ENCODE data around the gene ME1. TPM values are rescaled to one million over a fixed set of nuclear protein-coding genes. Genes with fewer than 3 reads are reported as not detected.
"Not testable (repeated sequence)": the region's sequence is repeated elsewhere in the genome, so short reads cannot be mapped to it uniquely, and the experiment has no call there.

Gene ME1
- total and polyA plus RNA-seq, 2 experiments from 2014 or later, result 4.0 to 10.0 TPM

- H3K9ac ChIP-seq, result no peak overlapping the region
These were observed 76.1 kb downstream of the ME1 start for GRCh38 chr6:83354747-83355146.

GRCh38 chr6:83352424-83353061 is 78.3 kb downstream of the ME1 start:
- H3F3A ChIP-seq (ENCODE audit: insufficient read depth), result no peaks in the 10 kb centered on the region
- no peaks in the 10 kb centered on the region for H3K4me1 ChIP-seq (ENCODE audit: insufficient read depth)
- H3K4me2 ChIP-seq (ENCODE audit: unreplicated experiment), result no peak overlapping the region
- no peak overlapping the region for H3K27ac ChIP-seq
- no peaks in the 10 kb centered on the region for H4K20me1 ChIP-seq (ENCODE audit: insufficient read depth)
- no peaks in the 10 kb centered on the region for H3K9me3 ChIP-seq (ENCODE audit: low read depth)
- no peaks in the 10 kb centered on the region for H3K36me3 ChIP-seq (ENCODE audit: low read depth)
- TF ChIP-seq EZH2 (IDR thresholded peaks at IDR 0.05; ENCODE audit: insufficient read depth, poor library complexity, severe bottlenecking) (no peak), EZH2phosphoT487 (IDR thresholded peaks at IDR 0.05; ENCODE audit: insufficient read depth, low read depth) (no peak)
- no peak overlapping the region for H2AFZ ChIP-seq
- H3K4me3 ChIP-seq, result no peak overlapping the region
- DNase-seq, result peak; percentile 6
- WGBS, 2 experiments (ENCODE audit: low coverage in 1 of 2, low lambda C conversion rate in 2 of 2, missing lambda C conversion rate in 2 of 2), result 50 to 63% methylated on average over 3 of the region's 3 CpGs
- in situ Hi-C loops (cut with MboI), result no loop called here
- H3K27me3 ChIP-seq (replicated peaks; ENCODE audit: insufficient read depth), result no peaks in the 10 kb centered on the region
- H3K9ac ChIP-seq, result no peak overlapping the region
- H3K79me2 ChIP-seq (ENCODE audit: insufficient read depth), result no peaks in the 10 kb centered on the region
- no peaks in the 10 kb centered on the region for H3K9me2 ChIP-seq (ENCODE audit: insufficient read depth)

More at GRCh38 chr6:83354747-83355146, 76.1 kb downstream of the ME1 start:
- WGBS, 2 experiments (ENCODE audit: low coverage in 1 of 2, low lambda C conversion rate in 2 of 2, missing lambda C conversion rate in 2 of 2), result 72 to 80% methylated on average over 1 of the region's 1 CpG
- Histone ChIP-seq H3K9me3 (ENCODE audit: low read depth) (no peaks in the 10 kb centered on the region), H3F3A (ENCODE audit: insufficient read depth) (no peaks in the 10 kb centered on the region), H3K9me2 (ENCODE audit: insufficient read depth) (no peaks in the 10 kb centered on the region), H3K4me3 (no peak overlapping the region), H3K79me2 (ENCODE audit: insufficient read depth) (no peaks in the 10 kb centered on the region), H3K27me3 (replicated peaks; ENCODE audit: insufficient read depth) (no peaks in the 10 kb centered on the region), H4K20me1 (ENCODE audit: insufficient read depth) (no peaks in the 10 kb centered on the region), H3K4me2 (ENCODE audit: unreplicated experiment) (no peak overlapping the region), H3K36me3 (ENCODE audit: low read depth) (no peaks in the 10 kb centered on the region), H2AFZ (no peak overlapping the region), H3K4me1 (ENCODE audit: insufficient read depth) (no peaks in the 10 kb centered on the region), H3K27ac (no peak overlapping the region)
- in situ Hi-C loops (cut with MboI), result no loop called here
- no peak for TF ChIP-seq EZH2 (IDR thresholded peaks at IDR 0.05; ENCODE audit: insufficient read depth, poor library complexity, severe bottlenecking)
- no peak for TF ChIP-seq EZH2phosphoT487 (IDR thresholded peaks at IDR 0.05; ENCODE audit: insufficient read depth, low read depth)
- DNase-seq, result no peak

- H3K4me2 ChIP-seq (ENCODE audit: unreplicated experiment), result no peak overlapping the region
- no peaks in the 10 kb centered on the region for H3F3A ChIP-seq (ENCODE audit: insufficient read depth)
- no peak overlapping the region for H3K9ac ChIP-seq
- DNase-seq, result no peak
- TF ChIP-seq EZH2 (IDR thresholded peaks at IDR 0.05; ENCODE audit: insufficient read depth, poor library complexity, severe bottlenecking), result no peak
- H3K4me3 ChIP-seq, result no peak overlapping the region
- no peaks in the 10 kb centered on the region for H3K9me3 ChIP-seq (ENCODE audit: low read depth)
- H3K36me3 ChIP-seq (ENCODE audit: low read depth), result no peaks in the 10 kb centered on the region
- no peaks in the 10 kb centered on the region for H3K4me1 ChIP-seq (ENCODE audit: insufficient read depth)
- H3K27me3 ChIP-seq (replicated peaks; ENCODE audit: insufficient read depth), result no peaks in the 10 kb centered on the region
- no peaks in the 10 kb centered on the region for H3K79me2 ChIP-seq (ENCODE audit: insufficient read depth)
- H3K27ac ChIP-seq, result no peak overlapping the region
- in situ Hi-C loops (cut with MboI), result no loop called here
- H3K9me2 ChIP-seq (ENCODE audit: insufficient read depth), result no peaks in the 10 kb centered on the region
- H2AFZ ChIP-seq, result no peak overlapping the region
- WGBS, 2 experiments (ENCODE audit: low coverage in 1 of 2, low lambda C conversion rate in 2 of 2, missing lambda C conversion rate in 2 of 2), result 84 to 88% methylated on average over 3 of the region's 3 CpGs
- no peaks in the 10 kb centered on the region for H4K20me1 ChIP-seq (ENCODE audit: insufficient read depth)
These were observed 87.7 kb downstream of the ME1 start for GRCh38 chr6:83343121-83343520.

- Histone ChIP-seq H3K27me3 (replicated peaks; ENCODE audit: insufficient read depth) (no peaks in the 10 kb centered on the region), H3K27ac (no peak overlapping the region), H3K4me1 (ENCODE audit: insufficient read depth) (no peaks in the 10 kb centered on the region), H3K36me3 (ENCODE audit: low read depth) (no peaks in the 10 kb centered on the region), H3K4me3 (no peak overlapping the region), H3F3A (ENCODE audit: insufficient read depth) (no peaks in the 10 kb centered on the region), H3K9me3 (ENCODE audit: low read depth) (no peaks in the 10 kb centered on the region), H3K9me2 (ENCODE audit: insufficient read depth) (no peaks in the 10 kb centered on the region), H2AFZ (no peak overlapping the region), H4K20me1 (ENCODE audit: insufficient read depth) (no peaks in the 10 kb centered on the region), H3K79me2 (ENCODE audit: insufficient read depth) (no peaks in the 10 kb centered on the region), H3K9ac (no peak overlapping the region), H3K4me2 (ENCODE audit: unreplicated experiment) (no peak overlapping the region)
- WGBS, 2 experiments (ENCODE audit: low coverage in 1 of 2, low lambda C conversion rate in 2 of 2, missing lambda C conversion rate in 2 of 2), result 68 to 73% methylated on average over 2 of the region's 2 CpGs
- no peak for DNase-seq
- no peak for TF ChIP-seq EZH2 (IDR thresholded peaks at IDR 0.05; ENCODE audit: insufficient read depth, poor library complexity, severe bottlenecking)
- TF ChIP-seq EZH2phosphoT487 (IDR thresholded peaks at IDR 0.05; ENCODE audit: insufficient read depth, low read depth), result no peak
- in situ Hi-C loops (cut with MboI), result no loop called here
These were observed 89.1 kb downstream of the ME1 start for GRCh38 chr6:83341765-83342164.

GRCh38 chr6:83333916-83334315 is 96.9 kb downstream of the ME1 start:
- not testable (repeated sequence) for H3K4me1 ChIP-seq (ENCODE audit: insufficient read depth); H2AFZ ChIP-seq
- 87 to 92% methylated on average over 10 to 12 of the region's 24 CpGs for WGBS, 2 experiments (ENCODE audit: low coverage in 1 of 2, low lambda C conversion rate in 2 of 2, missing lambda C conversion rate in 2 of 2)

More at GRCh38 chr6:83333916-83334315, 96.9 kb downstream of the ME1 start:
- H3K4me3 ChIP-seq; H3K79me2 ChIP-seq (ENCODE audit: insufficient read depth); DNase-seq; H3K27ac ChIP-seq; H3K27me3 ChIP-seq (replicated peaks; ENCODE audit: insufficient read depth); H3K9me2 ChIP-seq (ENCODE audit: insufficient read depth); in situ Hi-C loops (cut with MboI); H3F3A ChIP-seq (ENCODE audit: insufficient read depth); H3K36me3 ChIP-seq (ENCODE audit: low read depth); H3K9ac ChIP-seq; H3K4me2 ChIP-seq (ENCODE audit: unreplicated experiment); H3K9me3 ChIP-seq (ENCODE audit: low read depth); H4K20me1 ChIP-seq (ENCODE audit: insufficient read depth): not testable (repeated sequence)

All from GM23248 (cell line).